ENCODE results near the gene ECT2.

GRCh38 chr3:172814738-172815137, 64.2 kb downstream of the ECT2 start:
- TF ChIP-seq CTCF (IDR thresholded peaks at IDR 0.05; ENCODE audit: insufficient read depth, low read length) (no peak), REST (IDR thresholded peaks at IDR 0.05; ENCODE audit: insufficient replicate concordance, low read depth) (no peak), GABPA (IDR thresholded peaks at IDR 0.05; ENCODE audit: low read depth) (no peak), SPI1 (IDR thresholded peaks at IDR 0.05; ENCODE audit: borderline replicate concordance, low read depth) (no peak), POLR2AphosphoS5 (IDR thresholded peaks at IDR 0.05; ENCODE audit: low read depth) (no peak)
